ENCODE measurements around the gene IL18RAP. TPM values are rescaled to one million over a fixed set of nuclear protein-coding genes. Genes with fewer than 3 reads are reported as not detected.
A peak's percentile ranks its signal among the peaks of the same experiment; 100 is the strongest.

The IL18RAP gene
- total and polyA plus RNA-seq, 8 donors, result 0.50 to 33.3 (median 1.8) TPM; not detected in 1

- WGBS, 5 donors, result 72 to 94% (median 86%) methylated on average over 2 of the region's 2 CpGs
- intact Hi-C loops (cut with DNase I; ENCODE audit: low total_unique reads), result no loop called here
- Histone ChIP-seq H3K27ac (peak overlapping the region in 1 of 5 donors; percentile 29), H3K4me3 (no peak overlapping the region), H3K27me3 (no peaks in the 10 kb centered on the region), H3K36me3 (no peaks in the 10 kb centered on the region), H3K4me1 (no peaks in the 10 kb centered on the region), H3K9me3 (no peaks in the 10 kb centered on the region)
- DNase-seq, result no peak
- TF ChIP-seq POLR2A (IDR thresholded peaks at IDR 0.05) (no peak), EP300 (IDR thresholded peaks at IDR 0.05) (no peak), POLR2AphosphoS5 (IDR thresholded peaks at IDR 0.05) (no peak)
- TF ChIP-seq, protein P1, sequence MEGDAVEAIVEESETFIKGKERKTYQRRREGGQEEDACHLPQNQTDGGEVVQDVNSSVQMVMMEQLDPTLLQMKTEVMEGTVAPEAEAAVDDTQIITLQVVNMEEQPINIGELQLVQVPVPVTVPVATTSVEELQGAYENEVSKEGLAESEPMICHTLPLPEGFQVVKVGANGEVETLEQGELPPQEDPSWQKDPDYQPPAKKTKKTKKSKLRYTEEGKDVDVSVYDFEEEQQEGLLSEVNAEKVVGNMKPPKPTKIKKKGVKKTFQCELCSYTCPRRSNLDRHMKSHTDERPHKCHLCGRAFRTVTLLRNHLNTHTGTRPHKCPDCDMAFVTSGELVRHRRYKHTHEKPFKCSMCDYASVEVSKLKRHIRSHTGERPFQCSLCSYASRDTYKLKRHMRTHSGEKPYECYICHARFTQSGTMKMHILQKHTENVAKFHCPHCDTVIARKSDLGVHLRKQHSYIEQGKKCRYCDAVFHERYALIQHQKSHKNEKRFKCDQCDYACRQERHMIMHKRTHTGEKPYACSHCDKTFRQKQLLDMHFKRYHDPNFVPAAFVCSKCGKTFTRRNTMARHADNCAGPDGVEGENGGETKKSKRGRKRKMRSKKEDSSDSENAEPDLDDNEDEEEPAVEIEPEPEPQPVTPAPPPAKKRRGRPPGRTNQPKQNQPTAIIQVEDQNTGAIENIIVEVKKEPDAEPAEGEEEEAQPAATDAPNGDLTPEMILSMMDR (IDR thresholded peaks at IDR 0.05), result no peak
Observed at GRCh38 chr2:102435741-102436140, 12.8 kb downstream of the IL18RAP start.

- intact Hi-C loops (cut with DNase I; ENCODE audit: low total_unique reads), result no loop called here
- H3K4me3 ChIP-seq, result no peak overlapping the region
- no peaks in the 10 kb centered on the region for H3K9me3 ChIP-seq
- peak in 1 of 2 donors; percentile 36 for DNase-seq
- TF ChIP-seq POLR2AphosphoS5 (IDR thresholded peaks at IDR 0.05) (no peak), POLR2A (IDR thresholded peaks at IDR 0.05) (no peak), EP300 (IDR thresholded peaks at IDR 0.05) (no peak)
- TF ChIP-seq, protein P1 (IDR thresholded peaks at IDR 0.05), result no peak
- WGBS, 5 donors, result 20 to 39% (median 32%) methylated on average over 3 of the region's 3 CpGs
- H3K4me1 ChIP-seq, result no peaks in the 10 kb centered on the region
- no peaks in the 10 kb centered on the region for H3K36me3 ChIP-seq
- H3K27me3 ChIP-seq, result no peaks in the 10 kb centered on the region
- H3K27ac ChIP-seq, result peak overlapping the region in 2 of 5 donors; percentile 7 to 29
Observed at GRCh38 chr2:102436323-102436722, 13.4 kb downstream of the IL18RAP start.

- DNase-seq, result no peak
- H3K4me3 ChIP-seq, result no peak overlapping the region
- H3K9me3 ChIP-seq, result no peaks in the 10 kb centered on the region
- WGBS, 5 donors, result 83 to 88% (median 87%) methylated on average over 4 of the region's 4 CpGs
- no peaks in the 10 kb centered on the region for H3K36me3 ChIP-seq
- no peaks in the 10 kb centered on the region for H3K4me1 ChIP-seq
- H3K27me3 ChIP-seq, result no peaks in the 10 kb centered on the region
- no peak overlapping the region for H3K27ac ChIP-seq
- TF ChIP-seq, protein P1 (IDR thresholded peaks at IDR 0.05), result no peak
- TF ChIP-seq EP300 (IDR thresholded peaks at IDR 0.05), result no peak
- intact Hi-C loops (cut with DNase I; ENCODE audit: low total_unique reads), result no loop called here
Observed at GRCh38 chr2:102437122-102437521, 14.2 kb downstream of the IL18RAP start.

GRCh38 chr2:102438111-102438510 lies 15.2 kb downstream of the IL18RAP start:
- no peak overlapping the region for H3K27ac ChIP-seq
- 84 to 91% (median 87%) methylated on average over 3 of the region's 3 CpGs for WGBS, 5 donors
- no peaks in the 10 kb centered on the region for H3K27me3 ChIP-seq
- no peaks in the 10 kb centered on the region for H3K36me3 ChIP-seq
- no peaks in the 10 kb centered on the region for H3K9me3 ChIP-seq
- H3K4me3 ChIP-seq, result no peak overlapping the region
- intact Hi-C loops (cut with DNase I; ENCODE audit: low total_unique reads), result no loop called here
- TF ChIP-seq POLR2A (IDR thresholded peaks at IDR 0.05) (no peak), POLR2AphosphoS5 (IDR thresholded peaks at IDR 0.05) (no peak), EP300 (IDR thresholded peaks at IDR 0.05) (no peak)
- TF ChIP-seq, protein P1 (IDR thresholded peaks at IDR 0.05), result no peak
- no peak for DNase-seq
- H3K4me1 ChIP-seq, result peaks cover 0 to 7% (median 5%) of the 10 kb centered on the region in 4 donors
